Stimulated activated CD8-positive, alpha-beta memory T cell treated with anti-CD3 and anti-CD28 coated beads, Interleukin-7, amount 100 ng/mL, for 24 hours (primary cell): ENCODE measurements around the gene NTF4.
"Not testable (repeated sequence)": the region's sequence is repeated elsewhere in the genome, so short reads cannot be mapped to it uniquely, and the experiment has no call there.

Experiments
- DNase-seq: peaks from one replicate; pipeline ENCODE4 v3.0.0-alpha.2; 2020; ENCODE audit warnings: low read depth

Gene NTF4

DNA sequence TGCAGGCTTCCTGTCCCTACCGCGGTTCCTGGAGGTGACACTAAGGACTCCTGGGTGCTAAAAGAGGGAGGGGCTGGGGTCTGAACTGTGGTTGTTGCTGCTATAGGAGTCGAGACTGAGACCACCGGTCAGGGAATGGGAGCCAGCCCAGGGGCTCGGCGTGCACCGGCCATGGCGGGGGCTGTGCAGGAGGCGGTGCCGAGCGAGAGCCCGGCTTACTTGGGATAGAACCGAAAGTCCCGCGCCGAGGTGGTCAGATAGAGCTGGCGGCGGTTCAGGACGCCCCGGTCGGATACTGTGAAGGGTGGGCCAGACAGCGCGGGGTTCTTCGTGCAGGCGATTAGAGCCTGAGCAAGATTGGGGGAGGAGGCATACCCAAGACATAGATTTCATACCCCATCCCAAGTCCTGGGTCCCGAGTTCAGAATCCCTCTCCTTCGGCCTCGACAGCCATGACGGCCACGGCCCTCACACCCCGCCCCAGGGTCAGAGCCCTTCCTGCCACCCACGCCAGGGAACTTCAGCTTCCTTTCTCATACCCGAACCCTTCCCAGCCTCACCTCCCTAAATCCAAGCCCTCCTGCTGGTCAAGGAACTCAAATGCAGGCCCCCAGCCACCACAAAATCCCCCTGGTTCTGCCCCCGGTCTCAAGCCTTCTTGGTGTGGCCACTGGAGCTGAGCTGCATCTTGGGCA lies 7.6 kb downstream of the NTF4 start:
- not testable (repeated sequence) for DNase-seq

DNA sequence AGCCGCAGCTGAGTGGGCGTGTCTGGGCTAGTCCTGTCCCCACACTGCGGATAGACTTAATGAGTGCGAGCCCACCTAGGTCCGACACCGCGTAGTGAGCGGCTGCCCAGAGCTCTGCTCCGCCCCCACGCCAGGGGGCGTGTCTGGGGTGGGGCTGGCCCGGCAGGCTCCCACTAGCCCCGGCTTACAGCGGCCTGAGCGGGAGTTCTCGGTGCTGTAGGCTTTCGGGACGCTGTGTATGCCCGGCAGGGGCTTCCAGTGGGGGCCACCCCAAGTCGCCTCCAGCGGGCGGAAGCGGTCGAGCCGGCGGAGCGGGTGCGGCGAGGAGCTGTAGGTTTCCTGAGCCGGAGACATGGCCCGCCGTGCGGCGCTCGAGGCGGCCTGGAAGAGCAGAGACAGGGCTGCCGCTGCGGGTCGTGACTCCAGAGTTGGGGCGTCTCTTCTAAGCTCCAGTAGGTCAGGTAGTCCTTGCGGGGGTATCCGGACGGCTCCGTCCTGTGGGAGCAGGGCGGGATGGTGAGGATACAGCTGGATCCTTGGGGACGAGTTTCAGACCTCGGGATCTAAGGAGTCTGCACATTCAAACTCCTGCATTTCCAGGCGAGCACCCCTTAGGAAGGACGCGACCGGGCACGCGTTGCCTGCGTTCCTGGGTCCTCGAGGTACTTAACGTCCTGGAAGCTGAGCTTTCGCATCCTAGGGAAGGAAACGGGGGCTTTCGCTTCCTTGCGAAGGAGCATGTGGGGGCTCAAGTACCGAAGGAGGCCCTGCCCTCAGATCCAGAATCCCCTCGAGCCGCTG lies 8.3 kb downstream of the NTF4 start:
- DNase-seq, result no peak

DNA sequence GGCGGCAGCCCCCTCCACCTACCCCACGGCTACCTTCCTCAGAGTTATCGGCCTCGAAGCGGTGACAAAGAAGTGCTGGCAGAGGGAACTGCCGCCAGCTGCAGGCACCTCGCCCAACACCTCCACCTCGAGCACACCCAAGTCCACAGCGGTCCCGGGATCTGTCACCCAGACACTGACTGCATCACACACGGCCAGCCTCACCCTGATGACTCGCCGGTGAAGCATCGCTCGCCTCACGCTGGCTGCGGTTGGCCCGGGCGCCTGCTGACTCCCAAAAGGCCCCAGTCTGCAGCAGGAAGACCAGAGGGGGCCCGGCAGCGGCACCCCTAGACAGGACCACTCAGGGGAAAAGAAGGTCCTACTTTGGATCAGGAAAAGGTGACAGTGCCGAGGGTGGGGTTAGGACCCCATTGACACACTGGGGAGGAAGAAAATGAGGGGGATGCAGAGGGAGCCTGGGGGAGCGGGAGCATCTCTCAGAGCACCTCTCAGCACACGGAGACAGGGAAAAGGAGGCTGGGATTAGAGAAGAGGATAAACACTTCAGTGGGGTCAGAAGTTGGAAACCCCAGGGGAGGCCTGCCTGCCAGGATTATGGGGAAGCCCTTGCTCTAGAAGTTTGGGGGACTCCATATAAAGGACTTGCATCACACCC lies 14.1 kb downstream of the NTF4 start:
- not testable (repeated sequence) for DNase-seq

DNA sequence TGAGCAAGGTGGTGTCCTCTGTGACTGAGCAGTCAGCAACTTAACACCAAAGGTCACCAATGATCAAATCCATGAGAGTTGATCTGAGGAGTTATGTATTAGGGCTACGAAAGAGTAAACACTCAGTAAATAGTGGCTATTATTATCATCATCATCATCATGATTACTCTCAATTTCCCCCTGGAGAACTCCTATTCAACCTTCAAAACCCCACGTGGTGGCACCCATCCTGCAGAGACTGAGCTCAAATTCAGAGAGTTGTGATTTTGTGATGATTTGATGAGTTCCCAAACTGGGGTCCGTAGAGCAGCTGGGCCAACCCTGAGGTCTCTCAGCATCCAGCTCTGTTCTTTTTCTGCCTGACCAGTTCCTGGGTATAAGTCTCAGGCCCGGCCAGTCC lies 14.8 kb downstream of the NTF4 start:
- not testable (repeated sequence) for DNase-seq

DNA sequence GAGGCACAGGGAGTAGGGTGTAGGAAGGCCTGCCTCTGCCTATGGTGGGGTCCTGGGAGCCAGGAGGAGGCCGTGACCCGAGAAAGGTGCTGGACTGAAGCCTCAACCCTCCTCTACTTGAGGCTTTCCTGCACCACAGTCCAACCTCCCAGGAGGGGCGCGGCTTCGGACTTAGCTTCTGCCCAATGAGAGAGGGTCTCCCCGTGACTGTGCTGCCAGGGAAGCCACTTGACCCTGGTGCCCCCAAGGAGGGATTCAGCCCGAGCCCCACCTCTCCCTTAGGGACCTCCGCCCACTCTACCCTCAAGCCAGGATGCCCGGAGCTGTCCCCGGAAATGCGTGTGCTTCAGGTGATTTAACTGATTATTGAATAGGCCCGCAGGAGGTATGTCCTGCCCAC lies 15.6 kb downstream of the NTF4 start, which contains the start of gene CGB8:
Gene CGB8 (minus strand): TSS at position 101 of the 400 bp plus-strand sequence. CDS start 372 bp downstream, outside the sequence.
- not testable (repeated sequence) for DNase-seq

DNA sequence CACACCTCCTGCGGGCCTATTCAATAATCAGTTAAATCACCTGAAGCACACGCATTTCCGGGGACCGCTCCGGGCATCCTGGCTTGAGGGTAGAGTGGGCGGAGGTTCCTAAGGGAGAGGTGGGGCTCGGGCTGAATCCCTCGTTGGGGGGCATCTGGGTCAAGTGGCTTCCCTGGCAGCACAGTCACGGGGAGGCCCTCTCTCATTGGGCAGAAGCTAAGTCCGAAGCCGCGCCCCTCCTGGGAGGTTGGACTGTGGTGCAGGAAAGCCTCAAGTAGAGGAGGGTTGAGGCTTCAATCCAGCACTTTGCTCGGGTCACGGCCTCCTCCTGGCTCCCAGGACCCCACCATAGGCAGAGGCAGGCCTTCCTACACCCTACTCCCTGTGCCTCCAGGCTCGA lies 21.1 kb downstream of the NTF4 start, which contains the start of gene CGB5:
Gene CGB5 (plus strand): TSS at position 301 of the 400 bp plus-strand sequence. CDS start 362 bp downstream, outside the sequence.
- DNase-seq, result not testable (repeated sequence)

DNA sequence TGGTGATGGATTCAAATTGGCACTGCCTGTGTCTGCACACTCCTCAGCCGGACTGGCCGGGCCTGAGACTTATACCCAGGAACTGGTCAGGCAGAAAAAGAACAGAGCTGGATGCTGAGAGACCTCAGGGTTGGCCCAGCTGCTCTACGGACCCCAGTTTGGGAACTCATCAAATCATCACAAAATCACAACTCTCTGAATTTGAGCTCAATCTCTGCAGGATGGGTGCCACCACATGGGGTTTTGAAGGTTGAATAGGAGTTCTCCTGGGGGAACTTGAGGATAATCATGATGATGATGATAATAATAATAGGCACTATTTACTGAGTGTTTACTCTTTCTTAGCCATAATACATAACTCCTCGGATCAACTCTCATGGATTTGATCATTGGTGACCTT lies 22.0 kb downstream of the NTF4 start:
- DNase-seq, result not testable (repeated sequence)

DNA sequence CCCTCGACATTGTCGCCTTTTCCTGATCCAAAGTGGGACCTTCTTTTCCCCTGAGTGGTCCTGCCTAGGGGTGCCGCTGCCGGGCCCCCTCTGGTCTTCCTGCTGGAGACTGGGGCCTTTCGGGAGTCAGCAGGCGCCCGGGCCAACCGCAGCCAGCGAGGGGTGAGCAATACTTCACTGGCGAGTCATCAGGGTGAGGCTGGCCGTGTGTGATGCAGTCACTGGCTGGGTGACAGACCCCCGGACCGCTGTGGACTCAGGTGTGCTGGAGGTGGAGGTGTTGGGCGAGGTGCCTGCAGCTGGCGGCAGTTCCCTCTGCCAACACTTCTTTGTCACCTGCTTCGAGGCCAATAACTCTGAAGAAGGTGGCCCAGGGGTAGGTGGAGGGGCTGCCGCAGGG lies 22.4 kb downstream of the NTF4 start:
- no peak for DNase-seq

DNA sequence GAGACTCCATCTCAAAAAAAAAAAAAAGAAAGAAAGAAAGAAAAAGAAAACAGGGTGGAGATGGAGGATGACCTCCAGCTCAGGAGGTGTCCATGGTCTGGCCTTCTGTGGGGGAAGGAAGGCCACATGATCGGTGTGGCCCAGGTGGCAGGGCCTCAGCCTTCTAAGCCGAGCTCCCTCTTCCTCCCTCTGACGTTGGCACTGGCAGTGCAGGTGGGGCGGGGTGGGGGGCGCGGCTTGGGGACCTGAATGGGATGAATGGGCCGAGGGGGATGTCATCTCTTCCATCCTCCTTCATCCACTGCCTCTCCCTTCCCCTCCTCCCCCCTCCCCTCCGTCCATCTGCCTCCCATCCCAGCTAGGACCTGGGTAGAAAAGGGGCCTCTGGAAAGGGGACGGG lies 24.9 kb downstream of the NTF4 start:
- DNase-seq, result not testable (repeated sequence)

DNA sequence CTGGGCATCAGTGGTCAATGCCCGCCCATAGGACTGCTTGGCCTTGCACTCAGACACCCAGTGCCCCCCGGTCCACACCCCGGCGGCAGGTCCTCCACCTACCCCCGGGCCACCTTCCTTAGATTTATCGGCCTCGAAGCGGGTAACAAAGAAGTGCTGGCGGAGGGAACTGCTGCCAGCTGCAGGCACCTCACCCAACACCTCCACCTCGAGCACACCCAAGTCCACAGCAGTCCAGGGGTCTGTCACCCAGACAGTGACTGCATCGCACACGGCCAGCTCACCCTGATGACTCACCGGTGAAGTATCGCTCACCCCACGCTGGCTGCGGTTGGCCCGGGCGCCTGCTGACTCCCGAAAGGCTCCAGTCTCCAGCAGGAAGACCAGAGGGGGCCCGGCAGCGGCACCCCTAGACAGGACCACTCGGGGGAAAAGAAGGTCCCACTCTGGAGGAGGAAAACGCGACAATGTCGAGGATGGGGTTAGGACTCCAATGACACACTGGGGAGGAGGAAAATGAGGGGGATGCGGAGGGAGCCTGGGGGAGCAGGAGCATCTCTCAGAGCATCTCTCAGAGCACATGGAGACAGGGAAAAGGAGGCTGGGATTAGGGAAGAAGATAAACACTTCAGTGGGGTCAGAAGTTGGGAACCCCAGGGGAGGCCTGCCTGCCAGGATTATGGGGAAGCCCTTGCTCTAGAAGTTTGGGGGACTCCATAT lies 25.9 kb downstream of the NTF4 start:
- not testable (repeated sequence) for DNase-seq

DNA sequence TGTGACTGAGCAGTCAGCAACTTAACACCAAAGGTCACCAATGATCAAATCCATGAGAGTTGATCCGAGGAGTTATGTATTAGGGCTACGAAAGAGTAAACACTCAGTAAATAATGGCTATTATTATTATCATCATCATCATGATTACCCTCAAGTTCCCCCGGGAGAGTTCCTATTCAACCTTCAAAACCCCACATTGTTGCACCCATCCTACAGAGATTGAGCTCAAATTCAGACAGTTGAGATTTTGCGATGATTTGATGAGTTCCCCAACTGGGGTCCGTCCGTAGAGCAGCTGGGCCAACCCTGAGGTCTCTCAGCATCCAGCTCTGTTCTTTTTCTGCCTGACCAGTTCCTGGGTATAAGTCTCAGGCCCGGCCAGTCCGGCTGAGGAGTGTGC lies 26.5 kb downstream of the NTF4 start:
- DNase-seq, result not testable (repeated sequence)

DNA sequence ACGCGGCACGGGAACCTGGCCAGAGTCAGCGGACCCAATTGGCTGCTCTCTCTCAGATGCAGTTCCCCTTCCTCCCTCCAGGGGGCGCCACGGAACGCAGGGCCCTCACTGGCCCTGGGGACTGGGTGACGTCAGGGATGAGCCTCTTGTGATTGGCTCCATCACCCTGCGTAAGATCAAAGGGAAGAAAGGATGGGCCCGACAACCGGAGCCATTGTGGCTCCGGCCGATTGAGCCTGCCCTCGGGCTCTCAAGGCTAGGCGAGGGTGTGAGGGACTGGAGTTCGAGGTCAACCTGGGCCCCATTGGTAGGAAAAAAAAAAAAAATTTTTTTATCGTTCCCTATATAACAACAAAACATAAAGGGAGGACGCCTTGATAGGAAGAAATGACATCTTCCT lies 27.8 kb downstream of the NTF4 start, which contains the start of gene CGB1:
Gene CGB1 (minus strand): TSS at position 81 of the 400 bp plus-strand sequence. CDS start 184 bp downstream, outside the sequence.
- DNase-seq, result not testable (repeated sequence)

DNA sequence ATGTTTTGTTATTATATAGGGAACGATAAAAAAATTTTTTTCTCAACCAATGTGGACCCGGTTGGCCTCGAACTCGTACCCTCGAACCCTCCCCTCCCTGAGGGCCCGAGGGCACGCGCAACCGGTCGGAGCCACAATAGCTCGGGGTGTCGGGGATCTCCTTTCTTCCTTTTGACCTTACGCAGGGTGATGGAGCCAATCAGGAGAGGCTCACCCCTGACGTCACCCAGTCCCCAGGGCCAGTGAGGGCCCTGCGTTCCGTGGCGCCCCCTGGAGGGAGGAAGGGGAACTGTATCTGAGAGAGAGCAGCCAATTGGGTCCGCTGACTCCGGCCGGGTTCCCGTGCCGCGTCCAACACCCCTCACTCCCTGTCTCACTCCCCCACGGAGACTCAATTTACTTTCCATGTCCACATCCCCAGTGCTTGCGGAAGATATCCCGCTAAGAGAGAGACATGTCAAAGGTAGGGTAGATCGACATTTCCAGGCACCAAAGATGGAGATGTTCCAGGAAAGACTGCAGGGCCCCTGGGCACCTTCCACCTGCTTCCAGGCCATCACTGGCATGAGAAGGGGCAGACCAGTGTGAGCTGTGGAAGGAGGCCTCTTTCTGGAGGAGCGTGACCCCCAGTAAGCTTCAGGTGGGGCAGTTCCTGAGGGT lies 32.8 kb downstream of the NTF4 start, which contains the start of gene CGB2:
Gene CGB2 (plus strand): TSS at position 249 of the 660 bp plus-strand sequence. CDS start 206 bp downstream, at position 455.
- peak; percentile 40 for DNase-seq

DNA sequence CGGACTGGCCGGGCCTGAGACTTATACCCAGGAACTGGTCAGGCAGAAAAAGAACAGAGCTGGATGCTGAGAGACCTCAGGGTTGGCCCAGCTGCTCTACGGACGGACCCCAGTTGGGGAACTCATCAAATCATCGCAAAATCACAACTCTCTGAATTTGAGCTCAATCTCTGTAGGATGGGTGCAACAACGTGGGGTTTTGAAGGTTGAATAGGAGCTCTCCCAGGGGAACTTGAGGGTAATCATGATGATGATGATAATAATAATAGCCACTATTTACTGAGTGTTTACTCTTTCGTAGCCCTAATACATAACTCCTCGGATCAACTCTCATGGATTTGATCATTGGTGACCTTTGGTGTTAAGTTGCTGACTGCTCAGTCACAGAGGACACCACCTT lies 34.3 kb downstream of the NTF4 start:
- not testable (repeated sequence) for DNase-seq

DNA sequence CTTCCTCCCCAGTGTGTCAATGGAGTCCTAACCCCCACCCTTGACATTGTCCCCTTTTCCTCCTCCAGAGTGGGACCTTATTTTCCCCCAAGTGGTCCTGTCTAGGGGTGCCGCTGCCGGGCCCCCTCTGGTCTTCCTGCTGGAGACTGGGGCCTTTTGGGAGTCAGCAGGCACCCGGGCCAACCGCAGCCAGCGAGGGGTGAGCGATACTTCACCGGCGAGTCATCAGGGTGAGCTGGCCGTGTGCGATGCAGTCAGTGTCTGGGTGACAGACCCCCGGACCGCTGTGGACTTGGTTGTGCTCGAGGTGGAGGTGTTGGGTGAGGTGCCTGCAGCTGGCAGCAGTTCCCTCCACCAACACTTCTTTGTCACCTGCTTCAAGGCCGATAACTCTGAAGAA lies 34.9 kb downstream of the NTF4 start:
- DNase-seq, result not testable (repeated sequence)

DNA sequence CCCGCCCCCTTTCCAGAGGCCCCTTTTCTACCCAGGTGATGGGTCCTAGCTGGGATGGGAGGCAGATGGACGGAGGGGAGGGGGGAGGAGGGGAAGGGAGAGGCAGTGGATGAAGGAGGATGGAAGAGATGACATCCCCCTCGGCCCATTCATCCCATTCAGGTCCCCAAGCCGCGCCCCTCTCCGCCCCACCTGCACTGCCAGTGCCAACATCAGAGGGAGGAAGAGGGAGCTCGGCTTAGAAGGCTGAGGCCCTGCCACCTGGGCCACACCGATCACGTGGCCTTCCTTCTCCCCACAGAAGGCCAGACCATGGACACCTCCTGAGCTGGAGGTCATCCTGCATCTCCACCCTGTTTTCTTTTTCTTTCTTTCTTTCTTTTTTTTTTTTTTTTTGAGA lies 35.9 kb downstream of the NTF4 start:
- not testable (repeated sequence) for DNase-seq

DNA sequence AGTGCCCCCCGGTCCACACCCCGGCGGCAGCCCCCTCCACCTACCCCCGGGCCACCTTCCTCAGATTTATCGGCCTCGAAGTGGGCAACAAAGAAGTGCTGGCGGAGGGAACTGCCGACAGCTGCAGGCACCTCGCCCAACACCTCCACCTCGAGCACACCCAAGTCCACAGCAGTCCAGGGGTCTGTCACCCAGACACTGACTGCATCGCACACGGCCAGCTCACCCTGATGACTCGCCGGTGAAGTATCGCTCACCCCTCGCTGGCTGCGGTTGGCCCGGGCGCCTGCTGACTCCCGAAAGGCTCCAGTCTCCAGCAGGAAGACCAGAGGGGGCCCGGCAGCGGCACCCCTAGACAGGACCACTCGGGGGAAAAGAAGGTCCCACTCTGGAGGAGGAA lies 39.0 kb downstream of the NTF4 start:
- DNase-seq, result not testable (repeated sequence)

DNA sequence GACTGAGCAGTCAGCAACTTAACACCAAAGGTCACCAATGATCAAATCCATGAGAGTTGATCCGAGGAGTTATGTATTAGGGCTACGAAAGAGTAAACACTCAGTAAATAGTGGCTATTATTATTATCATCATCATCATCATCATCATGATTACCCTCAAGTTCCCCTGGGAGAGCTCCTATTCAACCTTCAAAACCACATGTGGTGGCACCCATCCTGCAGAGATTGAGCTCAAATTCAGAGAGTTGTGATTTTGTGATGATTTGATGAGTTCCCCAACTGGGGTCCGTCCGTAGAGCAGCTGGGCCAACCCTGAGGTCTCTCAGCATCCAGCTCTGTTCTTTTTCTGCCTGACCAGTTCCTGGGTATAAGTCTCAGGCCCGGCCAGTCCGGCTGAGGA lies 39.5 kb downstream of the NTF4 start:
- DNase-seq, result not testable (repeated sequence)

DNA sequence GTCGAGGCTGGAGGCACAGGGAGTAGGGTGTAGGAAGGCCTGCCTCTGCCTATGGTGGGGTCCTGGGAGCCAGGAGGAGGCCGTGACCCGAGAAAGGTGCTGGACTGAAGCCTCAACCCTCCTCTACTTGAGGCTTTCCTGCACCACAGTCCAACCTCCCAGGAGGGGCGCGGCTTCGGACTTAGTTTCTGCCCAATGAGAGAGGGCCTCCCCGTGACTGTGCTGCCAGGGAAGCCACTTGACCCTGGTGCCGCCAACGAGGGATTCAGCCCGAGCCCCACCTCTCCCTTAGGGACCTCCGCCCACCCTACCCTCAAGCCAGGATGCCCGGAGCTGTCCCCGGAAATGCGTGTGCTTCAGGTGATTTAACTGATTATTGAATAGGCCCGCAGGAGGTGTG lies 40.4 kb downstream of the NTF4 start, which contains the start of gene CGB3:
Gene CGB3 (minus strand): TSS at position 101 of the 400 bp plus-strand sequence. CDS start 362 bp downstream, outside the sequence.
- DNase-seq, result not testable (repeated sequence)

DNA sequence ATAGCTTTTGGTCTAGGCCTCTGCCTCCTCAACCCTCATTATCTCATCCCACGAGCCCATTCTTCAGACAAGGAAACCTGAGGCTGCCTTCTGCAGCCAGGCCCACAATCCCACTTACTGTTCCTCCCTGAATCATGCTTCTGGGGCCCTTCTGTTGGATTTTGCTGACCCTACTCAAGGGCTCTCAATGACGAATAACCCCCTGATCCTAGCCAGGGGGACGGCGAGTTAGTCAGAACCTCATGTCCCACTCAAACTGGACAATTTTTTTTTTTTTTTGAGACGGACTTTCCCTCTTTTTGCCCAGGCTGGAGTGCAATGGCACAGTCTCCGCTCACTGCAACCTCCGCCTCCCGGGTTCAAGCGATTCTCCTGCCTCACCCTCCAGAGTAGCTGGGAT lies 42.5 kb downstream of the NTF4 start:
- no peak for DNase-seq
